Gastroesophageal sphincter (tissue), 3 donors: ENCODE data around the gene ERC1.

ENCODE experiments used
- CTCF ChIP-seq, 4 experiments: fragments of 200-600 bp in 2 of 4; fragments of 450-650 bp in 2 of 4; sonication (generic) in 1 of 4; IDR thresholded peaks; one replicate each; pipeline ENCODE4 v1.5.1; 2017 to 2019; ENCODE audit warnings: antibody characterized with exemption in 4 of 4, mild to moderate bottlenecking in 2 of 4, moderate library complexity in 2 of 4
- POLR2AphosphoS5 ChIP-seq: sonication (generic); formaldehyde crosslinking; IDR thresholded peaks from one replicate; pipeline ENCODE4 v1.6.1; 2017; ENCODE audit warnings: antibody characterized with exemption

GRCh38 chr12:1273051-1273450, 282.0 kb downstream of the ERC1 start:
- TF ChIP-seq CTCF (IDR thresholded peaks at IDR 0.05) (no peak), POLR2AphosphoS5 (no peak)
